ENCODE results near the gene SF3B5. TPM values are rescaled to one million over a fixed set of nuclear protein-coding genes. Genes with fewer than 3 reads are reported as not detected.

Gene SF3B5
- total and polyA plus RNA-seq, 2 experiments from 2014 or later, result 151 to 183 TPM

- Histone ChIP-seq H3K27me3 (ENCODE audit: insufficient read depth) (peaks cover 19% of the 10 kb centered on the region), H3K4me1 (ENCODE audit: insufficient read depth) (no peaks in the 10 kb centered on the region), H3K4me3 (no peak overlapping the region), H3K79me2 (replicated peaks; ENCODE audit: insufficient read depth) (no peaks in the 10 kb centered on the region), H3F3A (replicated peaks; ENCODE audit: low read depth) (no peaks in the 10 kb centered on the region), H3K27ac (ENCODE audit: low read depth) (no peak overlapping the region), H4K20me1 (replicated peaks; ENCODE audit: insufficient read depth) (no peaks in the 10 kb centered on the region), H3K4me2 (no peak overlapping the region), H2AFZ (no peak overlapping the region), H3K36me3 (ENCODE audit: insufficient read depth) (no peaks in the 10 kb centered on the region), H3K9me2 (ENCODE audit: insufficient read depth) (no peaks in the 10 kb centered on the region)
- ATAC-seq (no peak), DNase-seq (ENCODE audit: low spot score) (no peak)
- H3K27me3 Mint-ChIP-seq (ENCODE audit: insufficient read depth, low read depth, poor library complexity), result no peaks in the 10 kb centered on the region
- H3K9me3 Mint-ChIP-seq, result no peaks in the 10 kb centered on the region
- H3K27ac Mint-ChIP-seq, result no peak overlapping the region
- no peaks in the 10 kb centered on the region for H3K36me3 Mint-ChIP-seq (ENCODE audit: low read depth)
- H3K4me3 Mint-ChIP-seq, result no peak overlapping the region
- TF ChIP-seq EZH2phosphoT487 (IDR thresholded peaks at IDR 0.05; ENCODE audit: unreplicated experiment) (no peak), EZH2 (IDR thresholded peaks at IDR 0.05; ENCODE audit: low read depth, unreplicated experiment) (no peak), ZNF114 (CRISPR knock-in tag; IDR thresholded peaks at IDR 0.05) (no peak), JUNB (IDR thresholded peaks at IDR 0.05; ENCODE audit: unreplicated experiment) (no peak), STAT1 (IDR thresholded peaks at IDR 0.05; ENCODE audit: unreplicated experiment) (no peak), CTCF (conservative IDR thresholded peaks at IDR 0.05; ENCODE audit: low read depth in 2 of 2) (no peak), CREB1 (CRISPR knock-in tag; IDR thresholded peaks at IDR 0.05; ENCODE audit: low read depth) (no peak), NANOG (IDR thresholded peaks at IDR 0.05; ENCODE audit: borderline replicate concordance) (no peak), ZNF462 (CRISPR knock-in tag; IDR thresholded peaks at IDR 0.05) (no peak)
- H3K4me1 Mint-ChIP-seq, result 0 out of 3 replicates have a peak, but pooled peaks cover 4% of the 10 kb centered on the region
These were observed 22.3 kb downstream of the SF3B5 start for GRCh38 chr6:144073024-144073423.

Data from GM23338 (cell line).